Nephron (organoid): Measurements from ENCODE around the gene GRK3.

Experiments
- H3K27ac Mint-ChIP-seq, 3 experiments: 2 replicates each; pipeline ENCODE4 v1.8.0; 2020; ENCODE audit warnings: mixed read lengths in 3 of 3, mild to moderate bottlenecking in 2 of 3, moderate library complexity in 1 of 3
- H3K27me3 Mint-ChIP-seq: 2 replicates; pipeline ENCODE4 v1.8.0; 2021; ENCODE audit warnings: low read depth, mild to moderate bottlenecking, moderate library complexity, mixed read lengths
- H3K36me3 Mint-ChIP-seq: 2 replicates; pipeline ENCODE4 v1.8.0; 2020; ENCODE audit warnings: low read depth, mixed read lengths
- H3K4me1 Mint-ChIP-seq: 2 replicates; pipeline ENCODE4 v1.8.0; 2020; ENCODE audit warnings: mixed read lengths
- H3K4me3 Mint-ChIP-seq, 3 experiments: 2 replicates each; pipeline ENCODE4 v1.8.0; 2020; ENCODE audit warnings: mild to moderate bottlenecking in 3 of 3, mixed read lengths in 3 of 3, moderate library complexity in 2 of 3
- H3K9me3 Mint-ChIP-seq: 2 replicates; pipeline ENCODE4 v1.8.0; 2020; ENCODE audit warnings: mixed read lengths
- CTCF ChIP-seq, 3 experiments: fragments of 200-600 bp; sonication (generic); IDR thresholded peaks; one replicate each; pipeline ENCODE4 v1.5.0; 2021; ENCODE audit warnings: antibody characterized with exemption in 3 of 3; ENCODE audit not compliant: unreplicated experiment in 3 of 3

The GRK3 gene

GRCh38 chr22:25729016-25729995 is 164.8 kb downstream of the GRK3 start:
- Mint-ChIP-seq H3K27ac (no peak overlapping the region), H3K36me3 (no peaks in the 10 kb centered on the region), H3K4me3 (no peak overlapping the region), H3K4me1 (no peaks in the 10 kb centered on the region), H3K27me3 (no peaks in the 10 kb centered on the region), H3K9me3 (no peaks in the 10 kb centered on the region)
- TF ChIP-seq CTCF (IDR thresholded peaks at IDR 0.05; ENCODE audit: unreplicated experiment in 3 of 3): no peak

GRCh38 chr22:25735650-25736049 is 171.2 kb downstream of the GRK3 start:
- H3K27me3 Mint-ChIP-seq: peaks cover 6% of the 10 kb centered on the region
- no peaks in the 10 kb centered on the region for H3K36me3 Mint-ChIP-seq
- no peak overlapping the region for H3K4me3 Mint-ChIP-seq
- H3K9me3 Mint-ChIP-seq: no peaks in the 10 kb centered on the region
- no peaks in the 10 kb centered on the region for H3K4me1 Mint-ChIP-seq
- no peak overlapping the region for H3K27ac Mint-ChIP-seq
- TF ChIP-seq CTCF (IDR thresholded peaks at IDR 0.05; ENCODE audit: unreplicated experiment in 3 of 3): no peak

GRCh38 chr22:25736378-25737011 is 172.0 kb downstream of the GRK3 start:
- no peak overlapping the region for H3K4me3 Mint-ChIP-seq
- peaks cover 2% of the 10 kb centered on the region for H3K4me1 Mint-ChIP-seq
- peaks cover 6% of the 10 kb centered on the region for H3K27me3 Mint-ChIP-seq
- no peak overlapping the region for H3K27ac Mint-ChIP-seq
- TF ChIP-seq CTCF (IDR thresholded peaks at IDR 0.05; ENCODE audit: unreplicated experiment in 3 of 3): no peak
- no peaks in the 10 kb centered on the region for H3K9me3 Mint-ChIP-seq
- H3K36me3 Mint-ChIP-seq: no peaks in the 10 kb centered on the region

DNA sequence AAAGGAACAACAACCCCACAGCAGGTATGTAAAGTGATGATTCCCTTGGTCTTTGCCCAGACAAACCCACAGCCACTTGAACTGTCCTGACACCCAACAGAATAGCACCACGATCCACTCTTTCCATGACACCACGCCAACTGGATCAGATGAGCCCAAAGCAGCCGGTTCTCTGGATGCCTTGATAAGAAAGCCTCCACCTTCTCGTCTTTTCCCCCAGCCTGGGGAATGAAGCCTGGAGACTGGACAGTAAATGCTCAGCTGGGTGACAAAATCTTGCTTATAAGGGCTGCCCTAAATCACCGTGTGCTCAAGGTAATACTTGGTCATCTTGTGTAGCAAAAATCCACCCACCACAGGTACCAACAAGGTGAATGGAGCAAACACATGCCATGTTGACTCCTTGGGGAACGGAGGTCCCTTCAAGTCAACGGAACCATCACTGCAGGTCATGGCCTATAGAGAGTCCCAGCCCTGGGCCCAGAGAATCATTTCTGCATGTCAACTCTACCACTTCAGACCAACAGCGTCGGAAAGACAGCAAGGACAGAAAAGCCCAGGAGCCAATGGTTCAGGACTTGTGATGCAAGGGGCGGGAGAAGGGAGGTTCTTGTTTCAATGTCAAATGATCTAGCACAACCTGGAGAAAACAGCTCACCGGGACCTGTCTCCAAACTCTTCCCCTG is 175.3 kb downstream of the GRK3 start:
- H3K27me3 Mint-ChIP-seq: peaks cover 14% of the 10 kb centered on the region
- TF ChIP-seq CTCF (IDR thresholded peaks at IDR 0.05; ENCODE audit: unreplicated experiment in 3 of 3): no peak
- peaks cover 25% of the 10 kb centered on the region for H3K4me1 Mint-ChIP-seq
- H3K4me3 Mint-ChIP-seq: peak overlapping the region in 1 of 3 experiments; percentile 58
- no peaks in the 10 kb centered on the region for H3K36me3 Mint-ChIP-seq
- no peak overlapping the region for H3K27ac Mint-ChIP-seq
- H3K9me3 Mint-ChIP-seq: no peaks in the 10 kb centered on the region

DNA sequence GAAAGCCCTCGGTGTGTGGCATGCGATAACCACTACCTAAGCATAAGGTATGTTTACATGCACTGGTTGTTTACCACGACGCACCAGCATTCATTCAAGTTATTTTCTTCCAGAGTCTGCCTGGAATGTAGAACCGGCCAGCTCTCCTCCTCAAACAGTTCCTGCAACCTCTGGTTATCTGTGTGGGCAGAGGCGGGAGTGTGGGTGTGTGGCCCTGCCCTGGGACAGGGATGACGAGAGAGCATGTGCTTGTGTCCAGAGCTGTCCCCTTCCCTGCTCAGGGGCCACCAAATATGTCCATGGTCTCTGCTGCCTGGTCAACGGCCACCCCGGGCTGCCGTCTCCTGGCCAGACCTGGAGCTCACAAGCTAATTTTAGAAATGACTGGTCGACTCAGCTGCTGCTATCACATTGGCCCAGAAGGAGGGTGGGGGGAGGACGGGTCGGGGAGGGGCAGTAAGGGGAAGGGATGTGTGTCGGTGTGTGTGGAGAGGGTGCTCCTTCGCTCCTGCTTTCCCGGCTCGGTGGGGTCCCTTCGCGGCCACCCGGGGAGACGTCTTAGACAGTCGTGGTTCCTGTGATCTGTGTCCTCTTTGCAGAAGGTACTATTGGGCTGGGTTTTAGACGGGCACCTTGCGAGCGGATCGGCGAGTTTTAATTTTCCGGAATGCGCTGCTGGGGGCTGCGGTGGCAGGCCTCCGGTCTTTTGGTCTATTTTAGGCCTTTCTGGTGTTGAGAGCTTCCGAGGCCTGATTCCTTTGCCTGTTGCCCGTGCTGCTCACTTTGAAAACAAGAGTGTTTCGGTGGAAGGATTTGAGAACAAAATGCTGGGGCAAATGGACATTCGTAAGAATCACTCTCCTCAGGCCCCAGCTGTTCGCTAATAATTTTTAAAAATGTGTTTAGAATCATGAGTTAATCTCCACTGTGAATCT is 177.5 kb downstream of the GRK3 start, which contains the start of gene MYO18B:
Gene MYO18B (plus strand): TSS at position 497 of the 935 bp plus-strand sequence. CDS start 18,905 bp downstream, outside the sequence.
- Mint-ChIP-seq H3K27me3 (peaks cover 15% of the 10 kb centered on the region), H3K9me3 (no peaks in the 10 kb centered on the region), H3K4me3 (peak within 1 kb of the TSS; percentile 56 to 93 (median 83)), H3K36me3 (no peaks in the 10 kb centered on the region), H3K4me1 (peaks cover 40% of the 10 kb centered on the region), H3K27ac (peak within 1 kb of the TSS; percentile 69 to 86 (median 83))
- no peak for TF ChIP-seq CTCF (IDR thresholded peaks at IDR 0.05; ENCODE audit: unreplicated experiment in 3 of 3)
